Measurements from ENCODE around the gene BABAM2. TPM values are rescaled to one million over a fixed set of nuclear protein-coding genes. Genes with fewer than 3 reads are reported as not detected.

BABAM2 gene
- total and polyA plus RNA-seq, 10 of the 15 experiments (the other 5 are each of a cell fraction or from before 2014, with no cell fraction given): 30.7 to 59.9 (median 44.5) TPM

GRCh38 chr2:27988306-27988705, 97.8 kb downstream of the BABAM2 start:
- Histone ChIP-seq H3K27me3 (replicated peaks in 1 of 2; ENCODE audit: control insufficient read depth in 2 of 2, insufficient read depth in 2 of 2, low read length in 1 of 2) (no peaks in the 10 kb centered on the region), H3K4me1 (ENCODE audit: control insufficient read depth, insufficient read depth, low read length) (no peaks in the 10 kb centered on the region), H3K9ac (ENCODE audit: control insufficient read depth, insufficient read depth, low read length) (no peak overlapping the region), H3K4me2 (ENCODE audit: control insufficient read depth, insufficient read depth) (no peak overlapping the region), H3K27ac (ENCODE audit: control insufficient read depth, insufficient read depth) (no peak overlapping the region), H2AFZ (ENCODE audit: control insufficient read depth, low read depth, low read length) (no peak overlapping the region), H3K9me3 (replicated peaks; ENCODE audit: control insufficient read depth, insufficient read depth, low read length) (no peaks in the 10 kb centered on the region; the same call in 1 of the 3 replicates), H3K4me3 (no peak overlapping the region), H3K36me3 (ENCODE audit: control insufficient read depth in 2 of 2, insufficient read depth in 2 of 2, low read length in 1 of 2) (0 out of 4 replicates have a peak, but pooled peaks cover 0 to 3% of the 10 kb centered on the region in 2 experiments), H3K79me2 (ENCODE audit: control insufficient read depth, insufficient read depth, low read length) (no peaks in the 10 kb centered on the region), H4K20me1 (ENCODE audit: control insufficient read depth, insufficient read depth) (no peaks in the 10 kb centered on the region)
- FAIRE-seq (no peak), ATAC-seq (no peak), DNase-seq (ENCODE audit: low read depth, low spot score) (no peak)
- WGBS (ENCODE audit: insufficient coverage, insufficient replicate concordance, low lambda C conversion rate, missing lambda C conversion rate): 82% methylated on average over 3 of the region's 3 CpGs
- ChIA-PET POLR2A (no interaction called here), CTCF (interaction anchor here (1.0 kb wide), 1 partner anchor 11 kb away, joined by 3 read pairs; no protein-coding TSS in a partner anchor), SMC1A (ENCODE audit: uncharacterized antibody, unreplicated experiment) (interaction anchor here (1.3 kb wide), 1 partner anchor 16 kb away, joined by 3 read pairs; no protein-coding TSS in a partner anchor), RAD21 (ENCODE audit: unreplicated experiment) (no interaction called here)
- intact Hi-C loops (cut with micrococcal nuclease; ENCODE audit: unreplicated experiment): no loop called here
- BruUV-seq (replicated peaks): no TSS peak
- in situ Hi-C loops (cut with MboI): no loop called here
- TF ChIP-seq WRNIP1 (IDR thresholded peaks at IDR 0.05; ENCODE audit: borderline replicate concordance, low read depth, low read length) (no peak), ZBTB40 (IDR thresholded peaks at IDR 0.05; ENCODE audit: borderline replicate concordance) (no peak), ZNF687 (IDR thresholded peaks at IDR 0.05) (no peak), ASH2L (IDR thresholded peaks at IDR 0.05; ENCODE audit: borderline replicate concordance, low read depth) (no peak), EED (IDR thresholded peaks at IDR 0.05; ENCODE audit: low read depth) (no peak), E4F1 (IDR thresholded peaks at IDR 0.05; ENCODE audit: borderline replicate concordance, partially characterized antibody) (no peak), CHD4 (IDR thresholded peaks at IDR 0.05) (no peak), ZBTB4 (CRISPR knock-in tag; IDR thresholded peaks at IDR 0.05) (no peak), CHD1 (IDR thresholded peaks at IDR 0.05; ENCODE audit: low read depth, low read length) (no peak)
